ENCODE results near the gene MINDY4. TPM values are rescaled to one million over a fixed set of nuclear protein-coding genes. Genes with fewer than 3 reads are reported as not detected.
"Not testable (repeated sequence)": the region's sequence is repeated elsewhere in the genome, so short reads cannot be mapped to it uniquely, and the experiment has no call there.

The MINDY4 gene
- total RNA-seq, 1 donor from 2014 or later, result 2.2 TPM

- DNase-seq (ENCODE audit: low read depth, low spot score), result not testable (repeated sequence)
These were observed 62.9 kb downstream of the MINDY4 start for GRCh38 chr7:30834017-30834674.

GRCh38 chr7:30835396-30835915, 64.2 kb downstream of the MINDY4 start:
- no peak for DNase-seq (ENCODE audit: low read depth, low spot score)

GRCh38 chr7:30836991-30837390, 65.8 kb downstream of the MINDY4 start:
- no peak for DNase-seq (ENCODE audit: low read depth, low spot score)

GRCh38 chr7:30837581-30837980, 66.4 kb downstream of the MINDY4 start:
- DNase-seq (ENCODE audit: low read depth, low spot score), result no peak

- no peak for DNase-seq (ENCODE audit: low read depth, low spot score)
These were observed 66.8 kb downstream of the MINDY4 start for GRCh38 chr7:30838008-30838407.

- peak; percentile 40 for DNase-seq (ENCODE audit: low read depth, low spot score)
These were observed 69.2 kb downstream of the MINDY4 start for GRCh38 chr7:30840141-30841024.

GRCh38 chr7:30841025-30841735, 70.0 kb downstream of the MINDY4 start:
- no peak for DNase-seq (ENCODE audit: low read depth, low spot score)

- no peak for DNase-seq (ENCODE audit: low read depth, low spot score)
These were observed 70.8 kb downstream of the MINDY4 start for GRCh38 chr7:30841801-30842541.

- no peak for DNase-seq (ENCODE audit: low read depth, low spot score)
These were observed 71.6 kb downstream of the MINDY4 start for GRCh38 chr7:30842542-30843451.

- DNase-seq (ENCODE audit: low read depth, low spot score), result no peak
These were observed 72.7 kb downstream of the MINDY4 start for GRCh38 chr7:30843741-30844482.

GRCh38 chr7:30844483-30844874, 73.3 kb downstream of the MINDY4 start:
- DNase-seq (ENCODE audit: low read depth, low spot score), result no peak

- DNase-seq (ENCODE audit: low read depth, low spot score), result no peak
These were observed 73.7 kb downstream of the MINDY4 start for GRCh38 chr7:30844916-30845315.

- no peak for DNase-seq (ENCODE audit: low read depth, low spot score)
These were observed 74.4 kb downstream of the MINDY4 start for GRCh38 chr7:30845426-30846135.

- DNase-seq (ENCODE audit: low read depth, low spot score), result no peak
These were observed 75.2 kb downstream of the MINDY4 start for GRCh38 chr7:30846378-30846777.

GRCh38 chr7:30848121-30848855, 77.1 kb downstream of the MINDY4 start:
- no peak for DNase-seq (ENCODE audit: low read depth, low spot score)

- no peak for DNase-seq (ENCODE audit: low read depth, low spot score)
These were observed 78.3 kb downstream of the MINDY4 start for GRCh38 chr7:30849565-30849964.

GRCh38 chr7:30850426-30850825, 79.2 kb downstream of the MINDY4 start:
- DNase-seq (ENCODE audit: low read depth, low spot score), result no peak

Measured in pulmonary artery endothelial cell (primary cell).